Activated B cell treated with CpG ODN at 0.5 μM for 24 hours (primary cell): ENCODE results near the gene CINP. TPM values are rescaled to one million over a fixed set of nuclear protein-coding genes. Genes with fewer than 3 reads are reported as not detected.

Source experiments
- ATAC-seq: fragments of 200-7000 bp; cut with Tn5 transposase; one replicate; pipeline ENCODE4 v1.10.0; 2021; ENCODE audit warnings: low read depth, mild to moderate bottlenecking, moderate library complexity
- CTCF ChIA-PET: fragments of 350-600 bp; sonication (Branson Sonifier 250); formaldehyde crosslinking; loops from one replicate; lab custom pipeline; 2021; ENCODE audit warnings: antibody characterized with exemption; lab: Charles Lee
- POLR2A ChIA-PET: fragments of 350-600 bp; sonication (Branson Sonifier 250); formaldehyde crosslinking; loops from one replicate; lab custom pipeline; 2021; ENCODE audit warnings: antibody characterized with exemption; lab: Charles Lee
- DNase-seq: peaks from one replicate; pipeline ENCODE4 v3.0.0; 2022
- H3K27ac Mint-ChIP-seq: one replicate; pipeline ENCODE4 v1.8.0; 2020; ENCODE audit warnings: mixed read lengths
- H3K27me3 Mint-ChIP-seq: one replicate; pipeline ENCODE4 v1.8.0; 2021; ENCODE audit warnings: mixed read lengths
- H3K36me3 Mint-ChIP-seq: one replicate; pipeline ENCODE4 v1.8.0; 2021; ENCODE audit warnings: low read depth, mixed read lengths
- H3K4me1 Mint-ChIP-seq: one replicate; pipeline ENCODE4 v1.8.0; 2021; ENCODE audit warnings: mixed read lengths
- H3K4me3 Mint-ChIP-seq: one replicate; pipeline ENCODE4 v1.8.0; 2020; ENCODE audit warnings: mild to moderate bottlenecking, mixed read lengths
- H3K9me3 Mint-ChIP-seq: one replicate; pipeline ENCODE4 v1.8.0; 2020; ENCODE audit warnings: mixed read lengths
- intact Hi-C: fragments of 100-400 bp; cut with micrococcal nuclease; formaldehyde crosslinking; loops from one replicate; pipeline ENCODE4 v1.15.1; 2024
- total RNA-seq: library from RNA; stranded (reverse); gene quantifications from 2 replicates; pipeline ENCODE4 v1.2.3, GENCODE V29; 2022
- TF ChIP-seq, protein P1 (sequence below): fragments of 200-600 bp; IDR thresholded peaks from one replicate; pipeline ENCODE4 v1.8.0; 2022; ENCODE audit warnings: antibody characterized with exemption, mild to moderate bottlenecking

CINP gene
- total RNA-seq, 1 donor from 2014 or later: 57.5 TPM

DNA sequence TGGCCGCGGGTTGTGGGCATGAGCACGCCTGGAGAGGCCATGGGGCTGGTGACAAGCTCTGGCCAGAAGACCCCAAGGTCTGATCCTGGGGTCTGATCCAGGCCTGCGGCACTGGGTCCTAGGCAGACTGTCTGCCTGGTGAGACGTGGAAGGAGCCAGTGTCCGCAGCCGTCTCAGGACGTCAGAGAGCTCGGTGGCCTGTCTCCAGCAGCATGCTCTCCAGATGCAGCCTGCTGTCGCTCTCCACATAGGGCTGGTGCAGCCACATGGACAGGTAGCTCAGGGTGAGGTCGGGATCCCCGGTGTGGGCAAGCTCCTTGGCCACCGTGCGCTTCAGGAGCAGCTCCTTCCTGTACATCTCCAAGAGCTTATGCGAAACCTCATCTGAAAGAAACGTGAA, 14.3 kb downstream of the CINP start:
- H3K36me3 Mint-ChIP-seq: peaks cover 79% of the 10 kb centered on the region
- ATAC-seq: no peak

DNA sequence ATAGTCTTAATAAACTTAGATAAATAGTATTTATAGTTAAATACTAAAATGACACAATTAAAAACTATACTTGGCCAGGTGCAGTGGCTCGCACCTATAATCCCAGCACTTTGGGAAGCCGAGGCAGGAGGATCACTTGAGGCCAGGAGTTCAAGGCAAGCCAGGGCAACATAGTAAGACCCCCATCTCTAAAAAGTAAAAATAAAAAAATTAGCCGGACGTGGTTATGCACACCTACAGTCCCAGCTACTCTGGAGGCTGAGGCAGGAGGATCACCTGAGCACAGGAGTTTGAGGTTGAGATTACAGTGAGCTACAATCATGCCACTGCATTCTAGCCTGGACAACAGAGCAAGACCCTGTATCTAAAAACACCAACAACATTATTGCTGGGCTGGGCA, 16.0 kb downstream of the CINP start:
- Mint-ChIP-seq H3K27me3 (no peaks in the 10 kb centered on the region), H3K36me3 (peaks cover 81% of the 10 kb centered on the region), H3K4me1 (no peaks in the 10 kb centered on the region), H3K9me3 (no peaks in the 10 kb centered on the region), H3K27ac (no peak overlapping the region), H3K4me3 (no peak overlapping the region)
- ChIA-PET POLR2A (no interaction called here), CTCF (interaction anchor here (1.2 kb wide), 1 partner anchor 128 kb away, joined by 3 read pairs; no protein-coding TSS in a partner anchor)
- no peak for DNase-seq
- TF ChIP-seq, protein P1, sequence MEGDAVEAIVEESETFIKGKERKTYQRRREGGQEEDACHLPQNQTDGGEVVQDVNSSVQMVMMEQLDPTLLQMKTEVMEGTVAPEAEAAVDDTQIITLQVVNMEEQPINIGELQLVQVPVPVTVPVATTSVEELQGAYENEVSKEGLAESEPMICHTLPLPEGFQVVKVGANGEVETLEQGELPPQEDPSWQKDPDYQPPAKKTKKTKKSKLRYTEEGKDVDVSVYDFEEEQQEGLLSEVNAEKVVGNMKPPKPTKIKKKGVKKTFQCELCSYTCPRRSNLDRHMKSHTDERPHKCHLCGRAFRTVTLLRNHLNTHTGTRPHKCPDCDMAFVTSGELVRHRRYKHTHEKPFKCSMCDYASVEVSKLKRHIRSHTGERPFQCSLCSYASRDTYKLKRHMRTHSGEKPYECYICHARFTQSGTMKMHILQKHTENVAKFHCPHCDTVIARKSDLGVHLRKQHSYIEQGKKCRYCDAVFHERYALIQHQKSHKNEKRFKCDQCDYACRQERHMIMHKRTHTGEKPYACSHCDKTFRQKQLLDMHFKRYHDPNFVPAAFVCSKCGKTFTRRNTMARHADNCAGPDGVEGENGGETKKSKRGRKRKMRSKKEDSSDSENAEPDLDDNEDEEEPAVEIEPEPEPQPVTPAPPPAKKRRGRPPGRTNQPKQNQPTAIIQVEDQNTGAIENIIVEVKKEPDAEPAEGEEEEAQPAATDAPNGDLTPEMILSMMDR: no peak
- intact Hi-C loops: no loop called here
- ATAC-seq: no peak

More for the DNA sequence above, 14.3 kb downstream of the CINP start:
- H3K4me1 Mint-ChIP-seq: no peaks in the 10 kb centered on the region
- POLR2A ChIA-PET: no interaction called here
- H3K9me3 Mint-ChIP-seq: no peaks in the 10 kb centered on the region
- intact Hi-C loops: no loop called here
- no peak overlapping the region for H3K4me3 Mint-ChIP-seq
- CTCF ChIA-PET: no interaction called here
- no peaks in the 10 kb centered on the region for H3K27me3 Mint-ChIP-seq
- no peak for DNase-seq
- no peak overlapping the region for H3K27ac Mint-ChIP-seq
- TF ChIP-seq, protein P1: no peak

DNA sequence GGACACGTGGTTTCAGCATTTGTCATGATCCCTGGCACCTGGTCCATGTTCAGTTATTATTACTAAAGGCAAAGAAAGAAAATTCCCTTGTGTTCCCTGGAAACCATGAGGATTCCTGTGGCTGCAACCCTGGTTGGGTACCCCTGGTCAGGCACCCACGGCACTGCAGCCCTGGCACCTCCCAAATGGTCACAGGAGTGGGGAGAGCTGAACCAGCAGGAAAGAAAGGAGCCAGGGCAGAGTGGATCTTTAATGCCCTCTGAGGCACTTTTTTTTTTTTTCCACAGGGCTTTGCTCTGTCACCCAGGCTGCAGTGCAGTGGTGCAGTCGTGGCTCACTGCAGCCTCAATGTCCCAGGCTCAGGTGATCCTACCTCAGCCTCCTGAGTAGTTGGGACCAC, 17.5 kb downstream of the CINP start:
- H3K27ac Mint-ChIP-seq: no peak overlapping the region

DNA sequence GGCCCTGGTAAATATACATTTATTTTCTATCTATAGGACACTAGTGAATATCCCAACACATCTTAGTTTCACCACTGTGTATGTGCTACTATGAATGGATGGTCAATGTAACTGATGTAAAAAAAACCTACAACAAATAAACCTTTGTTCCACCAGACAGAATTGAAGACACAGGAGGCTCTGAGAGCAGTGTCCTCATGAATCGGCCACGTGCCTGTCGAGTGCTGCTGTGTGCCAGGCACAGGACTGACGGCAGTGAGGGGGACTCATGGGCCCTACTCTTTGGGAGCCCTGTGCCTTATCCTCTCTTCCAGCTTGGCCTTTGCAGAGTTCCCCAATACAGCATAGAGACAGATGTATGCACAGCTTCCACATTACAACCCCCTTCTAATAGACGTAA, 18.2 kb downstream of the CINP start:
- ATAC-seq: no peak

More for the DNA sequence above, 17.5 kb downstream of the CINP start:
- Mint-ChIP-seq H3K27me3 (no peaks in the 10 kb centered on the region), H3K4me3 (no peak overlapping the region), H3K4me1 (no peaks in the 10 kb centered on the region), H3K36me3 (peaks cover 83% of the 10 kb centered on the region), H3K9me3 (no peaks in the 10 kb centered on the region)
- POLR2A ChIA-PET: no interaction called here
- DNase-seq (no peak), ATAC-seq (no peak)
- intact Hi-C loops: no loop called here
- CTCF ChIA-PET: no interaction called here
- TF ChIP-seq, protein P1: no peak

DNA sequence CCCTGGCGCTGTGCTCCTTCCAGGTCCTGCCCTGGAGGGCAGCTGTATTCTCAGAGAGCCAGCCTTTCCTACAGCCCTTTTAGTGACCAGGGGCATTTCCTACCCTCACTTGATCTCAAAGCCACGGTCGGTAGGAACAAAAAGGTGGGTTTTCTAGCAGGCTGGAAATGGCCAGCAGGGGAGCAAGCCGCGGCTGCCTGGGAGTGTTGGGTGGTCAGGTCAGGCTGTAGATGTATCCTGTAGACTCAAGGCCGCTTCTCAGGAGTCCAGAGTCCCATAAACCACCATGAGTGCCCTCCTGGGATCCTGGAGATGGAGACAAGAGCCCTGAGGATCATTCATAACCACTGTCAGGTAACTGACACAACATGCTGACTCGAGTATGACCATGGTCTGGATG, 18.6 kb downstream of the CINP start:
- DNase-seq: no peak
- TF ChIP-seq, protein P1: no peak
- no peak for ATAC-seq
- POLR2A ChIA-PET: no interaction called here
- no peak overlapping the region for H3K4me3 Mint-ChIP-seq
- intact Hi-C loops: no loop called here
- no peaks in the 10 kb centered on the region for H3K27me3 Mint-ChIP-seq
- no peaks in the 10 kb centered on the region for H3K9me3 Mint-ChIP-seq
- H3K36me3 Mint-ChIP-seq: peaks cover 77% of the 10 kb centered on the region
- no peak overlapping the region for H3K27ac Mint-ChIP-seq
- H3K4me1 Mint-ChIP-seq: no peaks in the 10 kb centered on the region
- CTCF ChIA-PET: no interaction called here

More for the DNA sequence above, 18.2 kb downstream of the CINP start:
- no peaks in the 10 kb centered on the region for H3K27me3 Mint-ChIP-seq
- intact Hi-C loops: no loop called here
- CTCF ChIA-PET: no interaction called here
- no peak for DNase-seq
- no peak overlapping the region for H3K4me3 Mint-ChIP-seq
- H3K36me3 Mint-ChIP-seq: peaks cover 79% of the 10 kb centered on the region
- POLR2A ChIA-PET: no interaction called here
- H3K27ac Mint-ChIP-seq: no peak overlapping the region
- H3K4me1 Mint-ChIP-seq: no peaks in the 10 kb centered on the region
- TF ChIP-seq, protein P1: no peak
- no peaks in the 10 kb centered on the region for H3K9me3 Mint-ChIP-seq
